Measurements from ENCODE around the gene IGF2R.
"Not testable (repeated sequence)": the region's sequence is repeated elsewhere in the genome, so short reads cannot be mapped to it uniquely, and the experiment has no call there.

IGF2R gene

DNA sequence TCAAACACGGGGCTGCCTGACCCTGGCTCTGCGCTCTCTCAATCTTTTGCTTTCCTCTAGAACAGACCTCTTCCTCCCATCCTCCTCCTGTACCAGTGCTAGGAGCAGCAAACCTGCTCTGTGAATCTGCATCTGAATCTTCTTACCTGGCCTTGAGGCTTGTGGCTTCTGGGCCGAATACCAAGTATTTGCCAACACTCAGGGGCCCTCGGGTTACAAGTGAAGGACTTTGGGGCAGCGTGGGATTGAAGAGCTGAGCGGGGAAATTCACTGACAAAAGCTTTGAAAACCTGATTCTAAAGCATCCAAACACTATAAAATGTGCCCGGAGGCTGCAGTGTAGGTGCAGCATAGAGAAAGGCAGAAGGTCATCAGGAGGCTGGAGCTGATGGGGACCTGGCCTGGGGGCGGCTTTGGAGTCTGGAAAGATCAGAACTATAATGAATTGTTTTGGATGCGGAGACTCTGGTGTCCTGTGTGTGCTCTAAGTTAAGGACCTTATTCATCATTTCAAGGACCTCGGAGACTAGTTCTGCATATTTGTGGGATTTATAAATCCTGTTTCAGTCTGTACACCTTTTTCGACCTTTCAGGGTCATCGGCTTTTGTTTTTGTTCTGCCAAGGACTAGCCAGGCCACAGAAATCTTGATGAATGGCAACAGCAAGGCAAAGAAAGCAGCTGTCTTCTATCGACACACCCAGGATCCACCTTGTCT, 16.4 kb upstream of the IGF2R start:
- DNase-seq = no peak

GRCh38 chr6:159953091-159953601, 15.7 kb upstream of the IGF2R start:
- no peak for DNase-seq

GRCh38 chr6:159955945-159956361, 12.9 kb upstream of the IGF2R start:
- no peak for DNase-seq

DNA sequence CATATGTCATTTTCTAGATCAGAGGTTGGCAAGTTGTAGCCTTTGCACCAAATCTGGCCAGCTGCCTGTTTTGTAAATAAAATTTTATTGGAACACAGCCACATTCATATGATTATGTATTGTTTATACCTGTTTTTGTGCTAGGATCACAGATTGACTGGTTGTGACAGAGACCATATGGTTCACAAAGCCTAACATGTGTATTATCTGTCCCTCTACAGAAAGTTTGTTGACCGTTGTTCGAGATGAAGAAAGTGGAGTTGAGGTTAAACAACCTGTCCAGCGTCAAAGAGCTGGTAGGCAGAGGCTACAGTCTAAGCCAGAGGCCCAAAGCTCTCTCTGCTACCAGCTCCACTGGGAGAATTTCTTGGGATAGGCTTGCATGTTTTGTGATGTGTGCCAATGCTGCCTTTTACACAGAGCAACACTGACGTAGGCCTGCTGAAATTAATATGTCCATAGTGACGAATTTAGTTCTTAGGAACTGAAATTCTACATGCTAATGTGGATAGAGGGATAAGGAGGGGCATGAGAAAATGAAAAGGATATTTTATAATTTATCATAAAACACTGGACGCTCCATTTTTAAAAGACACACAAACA, 11.7 kb upstream of the IGF2R start:
- no peak for DNase-seq

- no peak for DNase-seq
Observed at GRCh38 chr6:159959165-159959975, 9.5 kb upstream of the IGF2R start.

DNA sequence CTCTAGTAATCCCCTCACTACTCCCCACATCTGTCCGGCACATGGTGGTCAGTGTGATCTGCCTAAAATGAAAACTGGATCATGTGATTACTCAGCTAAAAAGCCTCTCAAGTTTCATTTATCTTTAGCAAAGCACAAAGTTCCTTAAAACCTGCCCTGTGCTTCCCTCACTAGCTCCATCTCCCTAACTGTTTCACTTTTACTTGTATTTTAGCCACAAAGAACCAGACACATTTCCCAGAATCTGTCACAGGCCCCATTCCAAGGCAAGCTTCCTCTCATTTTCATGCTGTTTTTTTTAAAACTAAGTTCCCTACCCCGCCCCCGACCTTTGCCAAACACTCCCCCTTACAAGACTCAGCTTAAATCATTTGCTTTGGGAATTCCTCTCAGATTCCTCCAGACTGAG, 8.9 kb upstream of the IGF2R start:
- DNase-seq = no peak

DNA sequence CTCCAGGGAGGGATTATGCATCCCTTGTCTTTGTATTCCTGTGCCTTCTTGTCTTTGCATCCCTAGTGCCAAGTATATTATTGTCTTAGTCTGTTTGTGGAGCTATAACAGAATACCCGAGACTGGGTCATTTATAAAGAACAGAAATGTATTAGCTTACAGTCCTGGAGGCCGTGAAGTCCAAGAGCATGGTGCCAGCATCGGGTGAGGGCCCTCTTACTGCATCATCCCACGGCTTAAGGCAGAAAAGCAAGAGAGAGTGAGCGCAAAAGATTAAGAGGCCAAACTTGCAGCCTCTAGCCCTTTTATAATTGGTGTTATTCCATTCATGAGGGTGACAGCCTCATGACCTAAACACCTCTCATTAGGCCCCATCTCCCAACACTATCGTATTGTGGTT, 8.4 kb upstream of the IGF2R start:
- no peak for DNase-seq

GRCh38 chr6:159961528-159961927, 7.4 kb upstream of the IGF2R start:
- no peak for DNase-seq

- no peak for DNase-seq
Observed at GRCh38 chr6:159963111-159963510, 5.8 kb upstream of the IGF2R start.

- no peak for DNase-seq
Observed at GRCh38 chr6:159964046-159964445, 4.8 kb upstream of the IGF2R start.

GRCh38 chr6:159966339-159966738, 2.5 kb upstream of the IGF2R start:
- no peak for DNase-seq

- no peak for DNase-seq
Observed at GRCh38 chr6:159966981-159967380, 1.9 kb upstream of the IGF2R start.

DNA sequence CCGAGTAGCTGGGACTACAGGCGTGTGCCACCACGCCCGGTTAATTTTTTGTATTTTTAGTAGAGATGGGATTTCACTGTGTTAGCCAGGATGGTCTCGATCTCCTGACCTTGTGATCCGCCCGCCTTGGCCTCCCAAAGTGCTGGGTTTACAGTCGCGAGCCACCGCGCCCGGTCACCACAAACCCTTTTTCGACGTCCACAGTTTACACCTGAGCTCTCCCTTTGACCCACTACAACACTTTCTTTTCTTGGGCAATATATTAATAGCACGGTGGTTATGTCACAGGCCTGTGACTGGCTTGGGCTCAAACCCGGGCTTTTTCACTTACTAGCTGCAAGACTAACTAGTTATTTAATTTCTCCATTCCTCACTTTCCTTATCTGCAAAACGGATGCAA, 1.3 kb upstream of the IGF2R start:
- DNase-seq = not testable (repeated sequence)

GRCh38 chr6:159969204-159969912, 476 bp downstream of the IGF2R start:
- peak; percentile 21 for DNase-seq

- no peak for DNase-seq
Observed at GRCh38 chr6:159969921-159970320, 1.0 kb downstream of the IGF2R start.

GRCh38 chr6:159970659-159971063, 1.8 kb downstream of the IGF2R start:
- DNase-seq = no peak

DNA sequence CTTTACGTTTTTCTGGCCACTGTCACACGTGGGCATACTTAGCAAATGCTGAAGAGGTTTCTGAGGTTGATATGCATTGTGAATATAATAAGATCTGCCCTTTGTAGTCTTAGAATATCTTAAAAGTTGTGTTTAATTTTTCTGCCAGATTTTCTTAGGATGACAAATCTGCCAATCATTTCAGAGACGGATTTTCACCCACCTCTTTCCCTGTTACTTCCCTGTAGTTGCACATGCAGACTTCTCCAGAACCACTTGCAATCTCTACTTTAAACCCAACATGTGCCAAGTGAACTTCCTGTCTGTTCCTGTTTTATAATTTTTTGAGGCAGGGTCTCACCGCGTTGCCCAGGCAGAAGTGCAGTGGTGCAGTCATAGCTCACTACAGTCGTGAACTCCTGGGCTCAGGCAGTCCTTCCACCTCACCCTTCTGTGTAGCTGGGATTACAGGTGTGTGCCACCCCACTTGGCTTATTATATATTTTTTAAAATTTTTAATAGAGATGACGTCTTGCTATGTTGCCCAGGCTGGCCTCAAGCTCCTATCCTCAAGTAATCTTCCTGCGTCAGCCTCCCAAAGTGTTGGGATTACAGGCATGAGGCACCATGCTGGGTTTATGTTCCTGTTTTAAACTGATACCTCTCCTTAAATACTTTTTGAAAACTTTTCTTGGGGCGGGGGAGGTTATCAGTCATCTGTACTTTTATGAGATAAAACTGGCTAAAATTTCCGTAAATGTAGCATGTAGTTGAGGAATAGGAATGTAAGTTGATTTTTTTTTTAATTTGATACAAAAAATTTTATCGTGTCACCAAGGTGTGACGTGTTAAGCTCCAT, 2.7 kb downstream of the IGF2R start:
- no peak for DNase-seq

DNA sequence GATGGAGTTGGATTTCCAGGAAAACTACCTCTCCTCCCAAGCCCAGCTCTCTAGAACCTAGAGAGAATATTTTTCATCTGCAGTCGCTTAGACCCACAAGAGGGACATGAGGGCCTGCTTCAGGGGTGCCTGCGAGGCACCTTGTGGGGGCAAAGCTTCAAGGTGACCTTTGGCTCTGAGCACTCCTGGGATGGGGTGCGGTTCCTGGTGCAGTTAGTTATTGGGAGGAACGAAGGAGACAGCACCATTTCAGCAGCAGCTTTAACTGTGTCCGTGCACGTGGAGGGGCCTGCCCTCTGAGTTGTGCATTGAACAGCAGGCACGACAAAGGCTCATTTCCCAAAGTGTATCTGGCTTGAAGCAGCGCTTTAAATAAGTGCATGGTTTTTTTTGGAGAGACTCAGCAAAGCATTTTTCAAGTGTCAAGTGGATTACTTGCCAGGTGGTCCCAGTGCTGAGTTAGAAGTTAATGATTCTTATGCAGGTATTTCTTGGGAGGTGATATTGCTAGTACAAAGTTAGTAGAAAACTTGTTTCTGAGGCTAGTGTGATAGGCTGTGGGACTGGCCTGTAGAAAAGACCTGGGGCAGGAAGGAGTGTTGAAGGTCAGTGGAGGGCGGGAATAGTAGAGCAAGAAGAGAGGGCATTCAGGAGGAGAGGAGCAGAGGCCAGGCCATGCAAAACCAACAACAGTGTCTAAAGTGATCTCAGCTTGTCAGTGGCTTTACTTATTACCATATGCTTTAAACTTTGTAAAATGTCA, 3.8 kb downstream of the IGF2R start:
- no peak for DNase-seq

GRCh38 chr6:159973406-159973805, 4.5 kb downstream of the IGF2R start:
- DNase-seq = no peak

GRCh38 chr6:159973951-159974350, 5.1 kb downstream of the IGF2R start:
- DNase-seq = no peak

DNA sequence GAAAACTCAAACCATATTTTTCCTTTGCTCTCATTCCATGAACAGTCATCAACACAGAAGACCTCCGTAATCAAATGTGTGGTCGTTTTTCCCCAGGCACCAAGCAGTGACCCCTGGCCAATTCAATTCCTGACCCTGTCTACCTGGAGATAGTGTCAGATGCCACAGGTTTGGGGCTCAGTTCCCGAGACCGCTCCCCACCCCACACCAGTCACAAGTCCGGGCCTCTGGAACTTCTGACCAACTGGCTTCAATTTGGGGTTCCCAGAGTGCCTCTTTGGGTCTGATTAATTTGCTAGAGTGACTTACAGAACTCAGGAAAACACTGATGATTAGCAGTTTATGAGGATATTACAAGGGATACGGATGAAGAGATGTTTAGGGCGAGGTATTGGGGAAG, 6.0 kb downstream of the IGF2R start:
- no peak for DNase-seq

Measured in activated naive CD4-positive, alpha-beta T cell treated with anti-CD3 and anti-CD28 coated beads, Interleukin-2, amount 50 U/mL, for 16 hours (primary cell).